ENCODE measurements around the gene SASH3. TPM values are rescaled to one million over a fixed set of nuclear protein-coding genes. Genes with fewer than 3 reads are reported as not detected.

The SASH3 gene
- total and polyA plus RNA-seq, 4 donors = 12.0 to 90.1 (median 32.6) TPM

- Histone ChIP-seq H3K27me3 (ENCODE audit: control insufficient read depth in 3 of 3, insufficient read depth in 3 of 3, low read length in 2 of 3) (peaks cover 0 to 7% (median 0%) of the 10 kb centered on the region in 3 donors), H3K4me1 (ENCODE audit: control insufficient read depth in 5 of 5, insufficient read depth in 5 of 5, low read length in 5 of 5) (peaks cover 0 to 7% (median 0%) of the 10 kb centered on the region in 5 donors), H3K9me3 (ENCODE audit: control insufficient read depth in 4 of 4, insufficient read depth in 3 of 4, low read length in 3 of 4) (peaks cover 0 to 7% (median 0%) of the 10 kb centered on the region in 4 donors), H3K36me3 (ENCODE audit: control insufficient read depth in 4 of 4, insufficient read depth in 4 of 4, low read length in 4 of 4) (no peaks in the 10 kb centered on the region), H3K9ac (ENCODE audit: insufficient read depth in 1 of 2, low read length in 2 of 2) (no peak overlapping the region), H3K4me3 (no peak overlapping the region), H3K27ac (ENCODE audit: low read depth in 1 of 2, low read length in 1 of 2) (no peak overlapping the region)
- DNase-seq = no peak
- TF ChIP-seq CTCF (IDR thresholded peaks at IDR 0.05; ENCODE audit: control extremely low read depth, extremely low read depth) = no peak
- WGBS, 2 donors = 78 to 95% methylated on average over 3 to 4 of the region's 4 CpGs
- ATAC-seq (ENCODE audit: insufficient read depth, low FRiP score) = no peak
These were observed 46.4 kb upstream of the SASH3 start for GRCh38 chrX:129733335-129733734.

GRCh38 chrX:129736491-129736890 lies 43.3 kb upstream of the SASH3 start:
- no peak overlapping the region for H3K4me3 ChIP-seq
- DNase-seq (no peak), ATAC-seq (ENCODE audit: insufficient read depth, low FRiP score) (no peak)
- H3K27me3 ChIP-seq (ENCODE audit: control insufficient read depth in 3 of 3, insufficient read depth in 3 of 3, low read length in 2 of 3) = peaks cover 0 to 4% (median 0%) of the 10 kb centered on the region in 3 donors
- peaks cover 0 to 7% (median 0%) of the 10 kb centered on the region in 4 donors for H3K9me3 ChIP-seq (ENCODE audit: control insufficient read depth in 4 of 4, insufficient read depth in 3 of 4, low read length in 3 of 4)
- no peak overlapping the region for H3K27ac ChIP-seq (ENCODE audit: low read depth in 1 of 2, low read length in 1 of 2)
- no peaks in the 10 kb centered on the region for H3K36me3 ChIP-seq (ENCODE audit: control insufficient read depth in 4 of 4, insufficient read depth in 4 of 4, low read length in 4 of 4)
- H3K9ac ChIP-seq (ENCODE audit: insufficient read depth in 1 of 2, low read length in 2 of 2) = no peak overlapping the region
- peaks cover 0 to 26% (median 3%) of the 10 kb centered on the region in 5 donors for H3K4me1 ChIP-seq (ENCODE audit: control insufficient read depth in 5 of 5, insufficient read depth in 5 of 5, low read length in 5 of 5)
- TF ChIP-seq CTCF (IDR thresholded peaks at IDR 0.05; ENCODE audit: control extremely low read depth, extremely low read depth) = no peak
- WGBS, 2 donors = 56 to 72% methylated on average over 5 to 6 of the region's 6 CpGs

GRCh38 chrX:129737916-129738315 lies 41.8 kb upstream of the SASH3 start:
- DNase-seq (no peak), ATAC-seq (ENCODE audit: insufficient read depth, low FRiP score) (no peak)
- WGBS, 2 donors = 55 to 60% methylated on average over 5 of the region's 5 CpGs
- H3K9me3 ChIP-seq (ENCODE audit: control insufficient read depth in 4 of 4, insufficient read depth in 3 of 4, low read length in 3 of 4) = peaks cover 0 to 7% (median 0%) of the 10 kb centered on the region in 4 donors
- no peak overlapping the region for H3K27ac ChIP-seq (ENCODE audit: low read depth in 1 of 2, low read length in 1 of 2)
- H3K27me3 ChIP-seq (ENCODE audit: control insufficient read depth in 3 of 3, insufficient read depth in 3 of 3, low read length in 2 of 3) = no peaks in the 10 kb centered on the region
- no peak for TF ChIP-seq CTCF (IDR thresholded peaks at IDR 0.05; ENCODE audit: control extremely low read depth, extremely low read depth)
- H3K4me3 ChIP-seq = no peak overlapping the region
- peaks cover 0 to 28% (median 3%) of the 10 kb centered on the region in 5 donors for H3K4me1 ChIP-seq (ENCODE audit: control insufficient read depth in 5 of 5, insufficient read depth in 5 of 5, low read length in 5 of 5)
- H3K36me3 ChIP-seq (ENCODE audit: control insufficient read depth in 4 of 4, insufficient read depth in 4 of 4, low read length in 4 of 4) = no peaks in the 10 kb centered on the region
- no peak overlapping the region for H3K9ac ChIP-seq (ENCODE audit: insufficient read depth in 1 of 2, low read length in 2 of 2)
